HepG2 (cell line): ENCODE results near the gene CSRNP3.

Experiments
- CTCF ChIP-seq: sonication (generic); formaldehyde crosslinking; IDR thresholded peaks from 2 replicates; pipeline ENCODE4 v1.5.0; 2020; ENCODE audit warnings: mild to moderate bottlenecking, missing genetic modification reagents, moderate library complexity
- ELF4 ChIP-seq: sonication (generic); formaldehyde crosslinking; IDR thresholded peaks from 2 replicates; pipeline ENCODE4 v1.5.0; 2020; ENCODE audit warnings: missing genetic modification reagents, mild to moderate bottlenecking, moderate library complexity, borderline replicate concordance
- EP300 ChIP-seq, 3 experiments: sonication (generic) in 1 of 3; formaldehyde crosslinking in 1 of 3; IDR thresholded peaks; 2 replicates each; pipeline versions ENCODE4 v1.5.1 to v1.6.1; 2011 to 2020; ENCODE audit warnings: low read depth in 2 of 3, low read length in 2 of 3, borderline replicate concordance in 1 of 3, improper control_type of control experiment in 1 of 3, mild to moderate bottlenecking in 1 of 3, missing genetic modification reagents in 1 of 3, moderate library complexity in 1 of 3
- FOSL2 ChIP-seq: sonication (generic); formaldehyde crosslinking; IDR thresholded peaks from 2 replicates; pipeline ENCODE4 v1.4.0; 2020; ENCODE audit warnings: missing genetic modification reagents
- JUNB ChIP-seq: sonication (generic); formaldehyde crosslinking; IDR thresholded peaks from 2 replicates; pipeline ENCODE4 v1.8.0; 2022; ENCODE audit warnings: missing genetic modification reagents, mild to moderate bottlenecking, borderline replicate concordance
- NFE2L1 ChIP-seq: sonication (generic); formaldehyde crosslinking; IDR thresholded peaks from 2 replicates; pipeline ENCODE4 v1.4.0; 2020; ENCODE audit warnings: missing genetic modification reagents, mild to moderate bottlenecking, borderline replicate concordance
- NFRKB ChIP-seq: fragments of 450-650 bp; IDR thresholded peaks from 2 replicates; pipeline ENCODE4 v1.6.1; 2017
- NPAS2 ChIP-seq: sonication (generic); formaldehyde crosslinking; IDR thresholded peaks from 2 replicates; pipeline ENCODE4 v1.8.0; 2022; ENCODE audit warnings: mild to moderate bottlenecking, missing genetic modification reagents, borderline replicate concordance
- POLR2A ChIP-seq, 2 experiments: IDR thresholded peaks; 2 replicates each; pipeline ENCODE4 v1.6.1; 2011; ENCODE audit warnings: low read depth in 2 of 2, low read length in 2 of 2, mild to moderate bottlenecking in 1 of 2, moderate library complexity in 1 of 2; ENCODE audit not compliant: insufficient read depth in 1 of 2
- RAD21 ChIP-seq: fragments of 450-650 bp; formaldehyde crosslinking; IDR thresholded peaks from 2 replicates; pipeline ENCODE4 v1.5.0; 2020; ENCODE audit warnings: mild to moderate bottlenecking
- ZBTB8A ChIP-seq: sonication (generic); formaldehyde crosslinking; IDR thresholded peaks from 2 replicates; pipeline ENCODE4 v1.4.0; 2020; ENCODE audit warnings: mild to moderate bottlenecking, low read depth, missing genetic modification reagents, borderline replicate concordance
- ZFP36L1 ChIP-seq: sonication (generic); formaldehyde crosslinking; IDR thresholded peaks from 2 replicates; pipeline ENCODE4 v1.8.0; 2022; ENCODE audit warnings: mild to moderate bottlenecking, missing genetic modification reagents, moderate library complexity
- ZNF768 ChIP-seq: sonication (generic); formaldehyde crosslinking; IDR thresholded peaks from 2 replicates; pipeline ENCODE4 v1.4.0; 2020; ENCODE audit warnings: missing genetic modification reagents
- ZNF83 ChIP-seq: sonication (generic); formaldehyde crosslinking; IDR thresholded peaks from 2 replicates; pipeline ENCODE4 v1.4.0; 2020; ENCODE audit warnings: missing genetic modification reagents, mild to moderate bottlenecking, borderline replicate concordance

- no peak for TF ChIP-seq ZBTB8A (CRISPR knock-in tag)
- TF ChIP-seq ZNF83 (CRISPR knock-in tag), result no peak
- TF ChIP-seq EP300 (IDR thresholded peaks at IDR 0.05; ENCODE audit: low read depth in 2 of 2, low read length in 2 of 2), result no peak
- no peak for TF ChIP-seq EP300 (CRISPR knock-in tag; IDR thresholded peaks at IDR 0.05; ENCODE audit: borderline replicate concordance)
- TF ChIP-seq NFE2L1 (CRISPR knock-in tag), result no peak
- no peak for TF ChIP-seq CTCF (CRISPR knock-in tag)
- no peak for TF ChIP-seq JUNB
- TF ChIP-seq ZNF768 (CRISPR knock-in tag), result no peak
- no peak for TF ChIP-seq ZFP36L1
- TF ChIP-seq NFRKB, result no peak
- no peak for TF ChIP-seq FOSL2 (CRISPR knock-in tag)
- TF ChIP-seq ELF4 (CRISPR knock-in tag), result no peak
- TF ChIP-seq NPAS2 (CRISPR knock-in tag), result no peak
- TF ChIP-seq RAD21, result no peak
- no peak for TF ChIP-seq POLR2A (IDR thresholded peaks at IDR 0.05; ENCODE audit: insufficient read depth in 1 of 2, low read depth in 2 of 2, low read length in 2 of 2)
These were observed 217.3 kb downstream of the CSRNP3 start for GRCh38 chr2:165686800-165687199.
